Astrocyte of the spinal cord (primary cell): Measurements from ENCODE around the gene THRB.

Experiments
- DNase-seq: peaks from one replicate; pipeline ENCODE4 v3.0.0; 2011; ENCODE audit warnings: low read depth, low spot score
- H3K4me3 ChIP-seq: 2 replicates; pipeline ENCODE4 v1.5.1; 2011; ENCODE audit warnings: low read depth, mild to moderate bottlenecking, low read length, moderate library complexity
- in situ Hi-C: cut with HindIII; loops from 2 replicates; pipeline ENCODE4 v1.10.0; 2017; ENCODE audit warnings: low sequenced_read_pairs
- TF ChIP-seq, protein P1 (sequence below): IDR thresholded peaks from 2 replicates; pipeline ENCODE4 v1.5.1; 2012; ENCODE audit warnings: low read depth, mild to moderate bottlenecking, low read length, inconsistent platforms

THRB gene

DNA sequence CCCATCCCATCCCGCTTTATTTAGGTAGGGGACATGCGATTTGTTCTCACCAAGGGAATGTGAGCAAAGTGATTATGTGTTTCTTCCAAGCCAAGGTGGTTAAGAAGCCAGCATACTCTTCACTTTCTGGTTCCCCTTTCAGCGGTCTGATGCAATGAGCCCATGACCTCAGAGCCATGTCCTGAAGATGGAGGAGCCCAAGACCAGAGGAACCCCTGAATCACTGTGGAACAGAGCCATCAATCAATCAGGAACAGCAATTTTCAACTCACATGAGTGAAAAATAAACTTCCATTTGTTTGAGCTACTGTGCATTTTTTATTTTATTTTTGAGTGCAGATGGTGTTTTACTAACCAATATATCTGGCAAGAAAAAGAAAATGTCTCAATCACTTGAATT lies 10.8 kb downstream of the THRB start:
- TF ChIP-seq, protein P1, sequence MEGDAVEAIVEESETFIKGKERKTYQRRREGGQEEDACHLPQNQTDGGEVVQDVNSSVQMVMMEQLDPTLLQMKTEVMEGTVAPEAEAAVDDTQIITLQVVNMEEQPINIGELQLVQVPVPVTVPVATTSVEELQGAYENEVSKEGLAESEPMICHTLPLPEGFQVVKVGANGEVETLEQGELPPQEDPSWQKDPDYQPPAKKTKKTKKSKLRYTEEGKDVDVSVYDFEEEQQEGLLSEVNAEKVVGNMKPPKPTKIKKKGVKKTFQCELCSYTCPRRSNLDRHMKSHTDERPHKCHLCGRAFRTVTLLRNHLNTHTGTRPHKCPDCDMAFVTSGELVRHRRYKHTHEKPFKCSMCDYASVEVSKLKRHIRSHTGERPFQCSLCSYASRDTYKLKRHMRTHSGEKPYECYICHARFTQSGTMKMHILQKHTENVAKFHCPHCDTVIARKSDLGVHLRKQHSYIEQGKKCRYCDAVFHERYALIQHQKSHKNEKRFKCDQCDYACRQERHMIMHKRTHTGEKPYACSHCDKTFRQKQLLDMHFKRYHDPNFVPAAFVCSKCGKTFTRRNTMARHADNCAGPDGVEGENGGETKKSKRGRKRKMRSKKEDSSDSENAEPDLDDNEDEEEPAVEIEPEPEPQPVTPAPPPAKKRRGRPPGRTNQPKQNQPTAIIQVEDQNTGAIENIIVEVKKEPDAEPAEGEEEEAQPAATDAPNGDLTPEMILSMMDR, result no peak
- in situ Hi-C loops, result no loop called here
- DNase-seq, result no peak
- no peak overlapping the region for H3K4me3 ChIP-seq

- TF ChIP-seq, protein P1, result no peak
- DNase-seq, result no peak
- no peak overlapping the region for H3K4me3 ChIP-seq
- in situ Hi-C loops, result no loop called here
These were observed 12.4 kb downstream of the THRB start for GRCh38 chr3:24482096-24482705.

- DNase-seq, result no peak
- in situ Hi-C loops, result no loop called here
- no peak overlapping the region for H3K4me3 ChIP-seq
- TF ChIP-seq, protein P1, result no peak
These were observed 13.5 kb downstream of the THRB start for GRCh38 chr3:24481193-24481592.

DNA sequence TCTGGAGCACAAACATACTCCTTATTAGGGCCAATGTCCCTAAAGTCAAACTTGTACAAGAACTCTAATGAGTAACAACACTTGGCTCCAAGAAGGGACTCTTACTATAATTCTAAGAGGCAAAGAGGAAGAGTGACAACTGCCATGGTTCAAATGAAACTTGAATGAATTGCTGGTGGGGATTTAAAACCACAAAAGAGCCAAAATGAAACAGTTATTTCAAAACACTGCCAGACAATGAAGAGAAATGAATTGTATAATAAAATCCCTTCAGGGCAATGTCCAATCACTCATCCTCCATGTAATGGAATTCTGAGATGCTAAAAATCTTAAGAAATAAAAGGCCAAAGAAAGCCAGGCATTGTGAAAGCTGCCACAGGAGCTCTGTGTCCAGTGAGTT lies 14.2 kb downstream of the THRB start:
- in situ Hi-C loops, result no loop called here
- H3K4me3 ChIP-seq, result no peak overlapping the region
- no peak for DNase-seq
- TF ChIP-seq, protein P1, result no peak

DNA sequence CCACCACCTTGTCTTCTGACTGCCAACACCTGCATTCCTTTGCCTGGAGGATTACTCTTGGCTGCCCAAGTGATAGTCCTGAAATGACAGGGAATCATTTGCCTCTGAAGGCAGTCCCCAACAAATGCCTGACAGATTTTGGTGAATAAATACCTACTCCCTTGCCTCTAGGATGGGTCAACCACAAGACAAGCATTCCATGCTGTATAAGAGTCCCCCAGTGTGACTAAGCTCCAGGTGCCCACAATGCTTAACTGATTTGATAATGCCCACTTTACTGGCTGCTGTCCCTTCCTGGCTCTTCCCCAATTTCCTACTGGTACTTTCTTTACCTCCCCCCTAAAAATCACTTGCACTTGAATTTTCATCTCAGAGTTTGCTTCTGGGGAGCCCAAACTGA lies 14.8 kb downstream of the THRB start:
- H3K4me3 ChIP-seq, result no peak overlapping the region
- no peak for DNase-seq
- TF ChIP-seq, protein P1, result no peak
- in situ Hi-C loops, result no loop called here

GRCh38 chr3:24476871-24477656 lies 17.6 kb downstream of the THRB start:
- TF ChIP-seq, protein P1, result no peak
- H3K4me3 ChIP-seq, result no peak overlapping the region
- in situ Hi-C loops, result no loop called here
- DNase-seq, result no peak
